ENCODE results near the gene ANTXR2.

- TF ChIP-seq ZBTB49 (CRISPR knock-in tag; IDR thresholded peaks at IDR 0.05; ENCODE audit: borderline replicate concordance) (no peak), NPAS2 (CRISPR knock-in tag; IDR thresholded peaks at IDR 0.05; ENCODE audit: borderline replicate concordance) (no peak), PAF1 (CRISPR knock-in tag; IDR thresholded peaks at IDR 0.05) (no peak), TRIM24 (CRISPR knock-in tag; IDR thresholded peaks at IDR 0.05) (no peak), PRPF4 (IDR thresholded peaks at IDR 0.05; ENCODE audit: low read depth, low read length, poor library complexity, severe bottlenecking) (no peak), ZNF839 (CRISPR knock-in tag; IDR thresholded peaks at IDR 0.05; ENCODE audit: borderline replicate concordance) (no peak), ZNF318 (CRISPR knock-in tag; IDR thresholded peaks at IDR 0.05) (no peak), RBM39 (IDR thresholded peaks at IDR 0.05; ENCODE audit: low read depth, low read length, poor library complexity, severe bottlenecking) (no peak), CEBPB (IDR thresholded peaks at IDR 0.05; ENCODE audit: borderline replicate concordance, low read depth, low read length) (no peak), ZNF138 (CRISPR knock-in tag; IDR thresholded peaks at IDR 0.05; ENCODE audit: low read depth) (no peak), ZNF768 (CRISPR knock-in tag; IDR thresholded peaks at IDR 0.05) (no peak), HNRNPK (IDR thresholded peaks at IDR 0.05; ENCODE audit: low read depth, low read length, poor library complexity, severe bottlenecking) (no peak)
- TF ChIP-seq, protein P1, sequence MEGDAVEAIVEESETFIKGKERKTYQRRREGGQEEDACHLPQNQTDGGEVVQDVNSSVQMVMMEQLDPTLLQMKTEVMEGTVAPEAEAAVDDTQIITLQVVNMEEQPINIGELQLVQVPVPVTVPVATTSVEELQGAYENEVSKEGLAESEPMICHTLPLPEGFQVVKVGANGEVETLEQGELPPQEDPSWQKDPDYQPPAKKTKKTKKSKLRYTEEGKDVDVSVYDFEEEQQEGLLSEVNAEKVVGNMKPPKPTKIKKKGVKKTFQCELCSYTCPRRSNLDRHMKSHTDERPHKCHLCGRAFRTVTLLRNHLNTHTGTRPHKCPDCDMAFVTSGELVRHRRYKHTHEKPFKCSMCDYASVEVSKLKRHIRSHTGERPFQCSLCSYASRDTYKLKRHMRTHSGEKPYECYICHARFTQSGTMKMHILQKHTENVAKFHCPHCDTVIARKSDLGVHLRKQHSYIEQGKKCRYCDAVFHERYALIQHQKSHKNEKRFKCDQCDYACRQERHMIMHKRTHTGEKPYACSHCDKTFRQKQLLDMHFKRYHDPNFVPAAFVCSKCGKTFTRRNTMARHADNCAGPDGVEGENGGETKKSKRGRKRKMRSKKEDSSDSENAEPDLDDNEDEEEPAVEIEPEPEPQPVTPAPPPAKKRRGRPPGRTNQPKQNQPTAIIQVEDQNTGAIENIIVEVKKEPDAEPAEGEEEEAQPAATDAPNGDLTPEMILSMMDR (CRISPR knock-in tag; IDR thresholded peaks at IDR 0.05): no peak
- TF ChIP-seq, protein P2, sequence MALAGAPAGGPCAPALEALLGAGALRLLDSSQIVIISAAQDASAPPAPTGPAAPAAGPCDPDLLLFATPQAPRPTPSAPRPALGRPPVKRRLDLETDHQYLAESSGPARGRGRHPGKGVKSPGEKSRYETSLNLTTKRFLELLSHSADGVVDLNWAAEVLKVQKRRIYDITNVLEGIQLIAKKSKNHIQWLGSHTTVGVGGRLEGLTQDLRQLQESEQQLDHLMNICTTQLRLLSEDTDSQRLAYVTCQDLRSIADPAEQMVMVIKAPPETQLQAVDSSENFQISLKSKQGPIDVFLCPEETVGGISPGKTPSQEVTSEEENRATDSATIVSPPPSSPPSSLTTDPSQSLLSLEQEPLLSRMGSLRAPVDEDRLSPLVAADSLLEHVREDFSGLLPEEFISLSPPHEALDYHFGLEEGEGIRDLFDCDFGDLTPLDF (CRISPR knock-in tag; IDR thresholded peaks at IDR 0.05): no peak
Observed at GRCh38 chr4:80011636-80012236, 61.3 kb downstream of the ANTXR2 start.

Data from HepG2 (cell line).